ENCODE measurements around the gene PLP1.

GRCh38 chrX:103825881-103826280 is 49.2 kb downstream of the PLP1 start:
- TF ChIP-seq GATA3 (IDR thresholded peaks at IDR 0.05; ENCODE audit: low read depth, low read length) (no peak), GATA2 (IDR thresholded peaks at IDR 0.05; ENCODE audit: low read depth, low read length) (no peak)
